Measurements from ENCODE around the gene URI1. TPM values are rescaled to one million over a fixed set of nuclear protein-coding genes. Genes with fewer than 3 reads are reported as not detected.

URI1 gene
- total RNA-seq, 1 donor from 2014 or later = 46.0 TPM

DNA sequence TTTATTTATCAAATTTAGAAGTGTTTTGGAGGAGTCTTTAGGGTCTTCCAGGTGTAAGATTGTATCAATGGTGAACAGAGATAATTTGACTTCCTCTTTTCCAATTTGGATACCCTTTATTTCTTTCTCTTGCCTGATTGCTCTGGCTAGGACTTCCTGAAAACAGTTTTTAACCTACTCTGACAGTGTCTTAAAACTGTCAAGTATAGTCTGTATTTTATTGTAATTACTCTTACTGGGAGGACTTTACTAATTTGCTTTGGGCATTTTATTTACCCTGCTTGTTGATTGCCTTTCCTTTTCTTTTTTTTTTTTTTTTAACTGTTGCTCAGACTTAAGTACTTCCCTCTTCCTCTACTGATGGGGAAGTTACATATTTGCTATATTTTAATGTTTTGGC lies 81.3 kb downstream of the URI1 start:
- H3K4me1 ChIP-seq = no peaks in the 10 kb centered on the region
- ATAC-seq (no peak), DNase-seq (no peak)
- H3K27ac ChIP-seq = no peak overlapping the region
- intact Hi-C loops (cut with DNase I) = no loop called here
- no peaks in the 10 kb centered on the region for H3K9me3 ChIP-seq
- no peaks in the 10 kb centered on the region for H3K36me3 ChIP-seq
- H3K27me3 ChIP-seq (ENCODE audit: low read depth) = no peaks in the 10 kb centered on the region
- TF ChIP-seq, protein P1, sequence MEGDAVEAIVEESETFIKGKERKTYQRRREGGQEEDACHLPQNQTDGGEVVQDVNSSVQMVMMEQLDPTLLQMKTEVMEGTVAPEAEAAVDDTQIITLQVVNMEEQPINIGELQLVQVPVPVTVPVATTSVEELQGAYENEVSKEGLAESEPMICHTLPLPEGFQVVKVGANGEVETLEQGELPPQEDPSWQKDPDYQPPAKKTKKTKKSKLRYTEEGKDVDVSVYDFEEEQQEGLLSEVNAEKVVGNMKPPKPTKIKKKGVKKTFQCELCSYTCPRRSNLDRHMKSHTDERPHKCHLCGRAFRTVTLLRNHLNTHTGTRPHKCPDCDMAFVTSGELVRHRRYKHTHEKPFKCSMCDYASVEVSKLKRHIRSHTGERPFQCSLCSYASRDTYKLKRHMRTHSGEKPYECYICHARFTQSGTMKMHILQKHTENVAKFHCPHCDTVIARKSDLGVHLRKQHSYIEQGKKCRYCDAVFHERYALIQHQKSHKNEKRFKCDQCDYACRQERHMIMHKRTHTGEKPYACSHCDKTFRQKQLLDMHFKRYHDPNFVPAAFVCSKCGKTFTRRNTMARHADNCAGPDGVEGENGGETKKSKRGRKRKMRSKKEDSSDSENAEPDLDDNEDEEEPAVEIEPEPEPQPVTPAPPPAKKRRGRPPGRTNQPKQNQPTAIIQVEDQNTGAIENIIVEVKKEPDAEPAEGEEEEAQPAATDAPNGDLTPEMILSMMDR (IDR thresholded peaks at IDR 0.05) = no peak
- no peak overlapping the region for H3K4me3 ChIP-seq

DNA sequence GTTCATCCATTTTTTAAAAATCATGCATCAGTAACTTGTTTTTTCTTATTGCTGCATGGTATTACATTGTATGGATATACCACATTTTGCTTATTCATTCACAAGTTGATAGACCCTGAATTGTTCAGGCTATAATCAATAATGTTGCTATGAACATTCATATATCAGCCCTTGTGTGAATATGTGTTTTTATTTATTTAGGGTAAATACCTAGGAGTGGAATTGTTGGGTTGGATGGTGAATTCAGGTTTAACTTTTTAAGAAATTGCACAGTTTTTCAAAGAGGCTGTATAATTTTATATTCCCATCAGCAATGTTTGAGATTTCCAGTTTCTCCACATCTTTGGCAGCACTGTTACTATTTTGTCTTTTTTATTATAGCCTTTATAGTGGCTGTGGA lies 82.1 kb downstream of the URI1 start:
- H3K27me3 ChIP-seq (ENCODE audit: low read depth) = no peaks in the 10 kb centered on the region
- no peaks in the 10 kb centered on the region for H3K9me3 ChIP-seq
- no peak overlapping the region for H3K27ac ChIP-seq
- H3K4me3 ChIP-seq = no peak overlapping the region
- intact Hi-C loops (cut with DNase I) = no loop called here
- no peak for DNase-seq
- no peaks in the 10 kb centered on the region for H3K36me3 ChIP-seq
- TF ChIP-seq, protein P1 (IDR thresholded peaks at IDR 0.05) = no peak
- ATAC-seq = no peak
- H3K4me1 ChIP-seq = no peaks in the 10 kb centered on the region

DNA sequence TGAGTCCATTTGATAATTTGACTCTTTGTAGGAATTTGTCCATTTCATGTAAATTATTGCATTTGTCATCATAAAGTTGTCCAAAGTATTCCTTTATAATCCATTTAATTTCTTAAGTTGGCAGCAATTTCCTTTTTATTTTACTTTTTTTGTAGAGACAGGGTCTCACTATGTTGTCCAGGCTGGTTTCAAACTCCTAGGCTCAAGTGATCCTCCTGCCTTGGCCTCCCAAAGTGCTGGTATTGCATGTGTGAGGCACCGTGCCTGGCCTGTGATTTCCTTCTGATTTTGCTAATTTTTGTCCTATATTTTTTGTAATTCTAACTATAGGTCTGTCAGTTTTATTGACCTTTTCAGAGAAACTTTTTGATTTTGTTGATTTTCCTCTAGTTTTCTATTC lies 84.9 kb downstream of the URI1 start:
- TF ChIP-seq, protein P1 (IDR thresholded peaks at IDR 0.05) = no peak
- Histone ChIP-seq H3K36me3 (no peaks in the 10 kb centered on the region), H3K4me1 (no peaks in the 10 kb centered on the region), H3K27ac (no peak overlapping the region), H3K9me3 (no peaks in the 10 kb centered on the region), H3K4me3 (no peak overlapping the region), H3K27me3 (ENCODE audit: low read depth) (no peaks in the 10 kb centered on the region)
- DNase-seq = no peak
- ATAC-seq = no peak
- intact Hi-C loops (cut with DNase I) = no loop called here

DNA sequence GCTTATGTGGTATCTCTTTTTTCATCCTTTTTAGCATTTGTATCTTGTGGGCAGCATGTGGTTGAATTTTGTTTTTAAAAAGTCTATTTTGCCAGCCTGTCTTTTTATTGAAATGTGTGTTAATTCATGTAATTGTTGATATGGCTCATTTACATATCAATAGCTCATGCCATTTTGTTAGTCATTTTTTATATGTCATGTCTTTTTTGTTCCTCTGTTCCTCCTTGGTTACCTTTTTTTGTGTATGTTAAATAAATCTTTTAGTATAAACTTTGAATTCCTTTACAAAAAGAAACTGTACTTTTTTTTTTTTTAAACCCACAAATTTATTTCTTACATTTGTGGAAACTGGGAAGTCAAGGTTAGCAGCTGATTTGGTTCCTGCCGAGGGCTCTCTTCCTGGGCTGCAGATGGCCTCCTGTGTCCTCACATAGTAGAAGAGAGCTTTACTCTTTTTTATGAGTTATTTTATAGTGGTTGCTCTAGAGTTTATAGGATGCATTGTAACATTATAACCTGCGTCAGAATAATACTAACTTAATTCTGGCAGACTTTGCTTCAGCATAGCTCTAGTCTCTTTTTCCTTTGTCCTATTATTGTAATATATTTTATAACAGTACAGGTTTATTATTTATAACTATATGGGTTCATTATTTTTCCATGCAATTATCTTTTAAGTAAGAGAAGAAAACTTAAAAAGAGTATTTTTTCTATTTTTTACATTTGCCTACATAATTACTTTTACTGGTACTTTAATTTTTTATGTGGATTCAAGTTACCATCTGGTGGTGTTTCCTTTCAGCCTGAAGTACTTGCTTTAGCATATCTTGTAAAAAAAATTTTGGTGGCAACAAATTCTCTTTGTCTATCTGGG lies 86.3 kb downstream of the URI1 start:
- ATAC-seq = no peak
- no peak overlapping the region for H3K4me3 ChIP-seq
- no peaks in the 10 kb centered on the region for H3K9me3 ChIP-seq
- H3K27me3 ChIP-seq (ENCODE audit: low read depth) = no peaks in the 10 kb centered on the region
- TF ChIP-seq, protein P1 (IDR thresholded peaks at IDR 0.05) = no peak
- no peaks in the 10 kb centered on the region for H3K36me3 ChIP-seq
- intact Hi-C loops (cut with DNase I) = no loop called here
- no peak overlapping the region for H3K27ac ChIP-seq
- H3K4me1 ChIP-seq = no peaks in the 10 kb centered on the region
- DNase-seq = no peak

DNA sequence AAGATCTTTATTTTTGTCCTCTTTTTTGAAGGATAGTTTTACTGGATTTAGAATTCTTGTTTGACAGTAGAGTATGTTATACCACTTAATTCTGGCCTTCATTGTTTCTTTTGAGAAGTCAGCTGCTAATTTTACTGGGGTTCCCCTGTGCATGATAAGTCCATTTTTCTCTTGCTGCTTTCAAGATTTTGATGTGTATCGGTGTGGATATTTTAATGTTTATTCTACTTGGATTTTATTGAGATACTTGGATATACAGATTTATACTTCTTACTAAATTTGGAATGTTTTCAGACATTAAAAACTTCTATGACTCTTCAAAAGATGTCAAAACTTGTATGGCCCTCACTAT lies 86.9 kb downstream of the URI1 start:
- H3K9me3 ChIP-seq = no peaks in the 10 kb centered on the region

More for the DNA sequence above, 86.9 kb downstream of the URI1 start:
- no peak overlapping the region for H3K27ac ChIP-seq
- DNase-seq (no peak), ATAC-seq (no peak)
- intact Hi-C loops (cut with DNase I) = no loop called here
- H3K36me3 ChIP-seq = no peaks in the 10 kb centered on the region
- no peaks in the 10 kb centered on the region for H3K4me1 ChIP-seq
- TF ChIP-seq, protein P1 (IDR thresholded peaks at IDR 0.05) = no peak
- H3K27me3 ChIP-seq (ENCODE audit: low read depth) = no peaks in the 10 kb centered on the region
- H3K4me3 ChIP-seq = no peak overlapping the region
